Frontal cortex (tissue), 4 donors: Measurements from ENCODE around the gene AHSG. TPM values are rescaled to one million over a fixed set of nuclear protein-coding genes. Genes with fewer than 3 reads are reported as not detected.
"Not testable (repeated sequence)": the region's sequence is repeated elsewhere in the genome, so short reads cannot be mapped to it uniquely, and the experiment has no call there.

Source experiments
- DNase-seq, 2 donors: peaks; one replicate each; pipeline ENCODE4 v3.0.0; 2012; ENCODE audit warnings: low spot score in 2 of 2
- FAIRE-seq: peaks from 2 replicates; lab custom pipeline; 2012; peaks lifted over from hg19 to GRCh38; lab: Jason Lieb, UNC
- total RNA-seq: library from RNA; depleted of rRNA; stranded (reverse); fragments of >200 nt; gene quantifications from one replicate; pipeline ENCODE4 v1.2.3, GENCODE V29; 2014
- donor health status: control.
- donor health status: control.
- donor health status: control.

The AHSG gene
- total RNA-seq, 1 donor from 2014 or later: not detected

GRCh38 chr3:186614597-186615483 is 2.0 kb downstream of the AHSG start:
- FAIRE-seq (no peak), DNase-seq (peak; percentile 50 to 81)

GRCh38 chr3:186616299-186616617 is 3.4 kb downstream of the AHSG start:
- DNase-seq: no peak
- FAIRE-seq: no peak

GRCh38 chr3:186617036-186617946 is 4.4 kb downstream of the AHSG start:
- DNase-seq: peak; percentile 41 to 80
- no peak for FAIRE-seq

GRCh38 chr3:186618318-186618938 is 5.6 kb downstream of the AHSG start:
- DNase-seq (no peak), FAIRE-seq (no peak)

GRCh38 chr3:186619787-186620212 is 6.9 kb downstream of the AHSG start:
- FAIRE-seq: no peak

GRCh38 chr3:186620213-186621092 is 7.6 kb downstream of the AHSG start:
- no peak for FAIRE-seq
- DNase-seq: no peak

More at GRCh38 chr3:186619787-186620212, 6.9 kb downstream of the AHSG start:
- DNase-seq: no peak

DNA sequence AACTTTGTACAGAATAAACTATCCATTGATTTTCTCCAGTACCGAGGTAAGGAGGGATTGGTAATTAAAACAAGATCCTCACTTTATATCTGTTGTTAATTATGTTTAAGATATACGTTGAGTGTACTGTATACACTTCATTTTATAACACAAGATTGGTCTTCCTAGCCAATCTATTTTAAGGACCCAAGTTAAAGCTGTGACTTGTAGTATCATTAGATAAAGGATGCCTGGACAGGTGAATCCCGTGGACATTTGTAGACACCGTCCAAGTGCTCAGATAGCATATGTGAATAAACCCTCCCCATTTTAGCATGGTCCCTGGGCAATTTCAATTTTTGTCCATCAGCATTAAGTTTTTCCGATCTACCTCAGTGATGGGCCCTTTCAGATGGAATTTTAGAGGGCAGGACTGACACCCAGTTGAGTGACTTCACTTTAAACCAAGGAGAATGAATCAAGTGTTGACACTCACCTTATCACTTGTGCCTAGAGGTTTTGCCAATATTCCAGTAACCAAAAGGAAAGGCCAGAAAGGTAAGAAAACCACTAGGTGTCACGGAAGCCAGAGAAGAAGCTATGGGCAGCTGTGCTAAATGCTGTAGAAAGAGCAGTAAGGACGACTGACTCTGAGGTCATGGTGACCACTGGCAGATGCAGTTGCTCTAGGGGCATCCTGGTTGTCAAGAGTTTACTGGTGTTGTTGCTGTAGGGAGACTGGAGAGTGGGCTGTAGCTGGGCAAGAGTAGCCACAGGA is 9.2 kb downstream of the AHSG start:
- DNase-seq (no peak), FAIRE-seq (no peak)

DNA sequence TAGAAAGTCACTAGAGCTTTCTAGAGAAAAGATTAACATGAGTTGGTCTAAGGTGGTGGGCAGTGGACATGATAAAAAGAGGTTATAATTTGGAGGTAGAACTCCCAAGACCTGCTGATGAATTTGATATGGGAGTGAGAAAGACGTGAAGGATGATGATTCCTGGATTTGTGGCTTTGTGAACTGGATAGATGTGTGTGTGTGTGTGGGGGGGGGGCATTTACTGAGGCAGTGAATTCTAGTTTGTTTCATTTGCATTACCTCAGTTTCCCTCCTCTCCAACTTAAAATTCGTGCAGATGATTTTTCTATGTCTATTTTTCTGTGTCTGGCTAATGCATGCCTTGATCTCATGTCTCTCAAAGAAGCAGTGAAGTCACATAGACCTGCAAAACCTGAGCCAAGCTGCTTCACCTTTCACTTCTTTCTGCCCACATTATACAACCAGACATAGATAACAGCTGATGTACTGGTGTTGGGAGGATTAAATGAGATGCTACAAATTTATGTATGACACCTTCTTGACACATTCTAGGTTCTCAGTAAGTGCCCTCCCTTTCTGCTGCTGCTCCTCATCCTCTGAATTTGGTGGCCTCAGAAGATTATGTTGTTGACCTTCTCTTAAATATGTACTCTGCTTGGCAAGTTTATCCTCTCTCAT is 9.9 kb downstream of the AHSG start:
- FAIRE-seq: no peak
- no peak for DNase-seq

DNA sequence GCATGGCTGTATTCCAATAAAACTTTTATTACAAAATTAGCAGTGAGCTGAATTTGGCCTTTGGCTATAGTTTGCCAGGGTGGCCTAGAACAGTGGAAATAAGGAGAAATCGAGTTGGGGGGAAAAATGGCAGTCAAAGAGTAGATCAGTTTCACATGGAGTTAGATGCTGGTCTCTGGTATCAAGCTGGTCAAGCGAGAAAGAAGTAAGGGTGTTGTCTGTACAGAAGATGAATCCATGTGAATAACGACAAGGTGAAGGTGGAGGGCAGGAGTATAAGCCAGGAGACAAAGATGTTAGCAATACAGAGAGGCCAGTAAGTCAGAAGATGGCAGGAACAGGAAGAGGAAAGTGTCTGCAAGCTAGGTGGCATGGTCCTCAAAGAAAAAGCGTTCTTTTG is 11.7 kb downstream of the AHSG start:
- FAIRE-seq (no peak), DNase-seq (no peak)

DNA sequence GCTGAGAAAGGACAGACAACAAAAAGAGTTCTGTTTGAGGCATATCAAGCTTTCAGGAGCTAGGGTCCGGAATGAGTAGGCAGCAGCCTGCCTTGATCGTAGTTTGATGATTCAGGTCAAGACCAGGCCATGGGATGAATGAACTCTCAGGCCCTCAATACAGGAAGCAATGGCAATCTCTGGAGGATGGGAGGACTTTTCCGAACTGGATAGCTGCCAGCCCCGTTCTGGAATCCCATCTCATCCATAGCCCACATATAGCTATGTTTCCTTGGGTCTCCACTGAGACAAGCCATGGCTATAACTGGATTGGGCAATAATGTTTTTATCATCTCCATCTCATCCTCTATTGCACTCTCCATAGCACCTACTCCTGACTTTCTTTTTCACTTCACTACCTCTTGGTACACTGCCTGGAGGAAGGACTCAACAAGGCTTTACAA is 12.8 kb downstream of the AHSG start:
- FAIRE-seq (no peak), DNase-seq (no peak)

GRCh38 chr3:186626254-186626847 is 13.5 kb downstream of the AHSG start:
- DNase-seq (no peak), FAIRE-seq (no peak)

DNA sequence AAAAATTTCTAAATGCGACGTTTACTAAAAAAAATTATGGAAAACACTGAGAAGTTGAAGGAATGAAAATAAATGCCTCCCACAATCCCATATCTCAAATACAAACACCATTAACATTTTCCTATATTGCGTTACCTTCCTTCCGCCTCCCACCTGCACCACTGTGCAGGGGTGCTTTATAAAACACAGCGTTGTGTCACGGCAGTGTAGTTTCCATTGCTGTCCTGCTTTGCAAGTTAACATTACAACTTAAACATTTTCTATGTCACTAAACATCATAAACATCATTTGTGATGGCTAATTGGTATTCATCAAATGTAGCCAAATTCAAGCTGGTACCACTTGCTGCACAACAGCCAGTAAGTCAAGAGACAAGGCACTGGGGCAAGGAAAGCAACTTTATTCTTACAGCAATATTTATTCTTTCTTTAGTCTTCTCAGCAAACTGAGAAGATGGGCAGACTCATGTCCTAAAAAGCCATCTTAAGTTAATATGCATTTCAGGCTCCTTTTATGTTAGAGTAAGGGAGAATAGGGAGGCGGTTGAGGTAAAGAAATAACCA is 15.1 kb downstream of the AHSG start:
- no peak for FAIRE-seq
- DNase-seq: no peak

- DNase-seq (no peak), FAIRE-seq (no peak)
Observed at GRCh38 chr3:186628756-186629155, 15.9 kb downstream of the AHSG start.

- FAIRE-seq: no peak
- no peak for DNase-seq
Observed at GRCh38 chr3:186630950-186631641, 18.2 kb downstream of the AHSG start.

DNA sequence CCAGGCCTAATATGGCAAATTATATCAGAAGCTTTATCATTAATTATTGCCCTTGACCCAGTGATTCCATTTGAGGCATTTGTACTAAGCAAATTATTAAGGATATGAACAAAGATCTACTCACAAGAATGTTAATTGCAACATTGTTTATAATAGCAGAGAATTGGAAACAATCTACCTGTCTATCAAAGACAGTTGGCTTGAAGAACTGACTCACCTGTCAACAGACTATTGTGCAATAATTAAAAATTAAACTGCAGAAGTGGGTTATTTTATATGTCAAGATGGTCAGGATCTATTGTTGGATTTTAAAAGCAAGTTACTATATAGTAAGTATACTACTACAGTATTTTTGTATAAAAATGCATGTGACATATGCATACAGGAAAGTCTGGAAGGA is 20.6 kb downstream of the AHSG start:
- FAIRE-seq (no peak), DNase-seq (no peak)

DNA sequence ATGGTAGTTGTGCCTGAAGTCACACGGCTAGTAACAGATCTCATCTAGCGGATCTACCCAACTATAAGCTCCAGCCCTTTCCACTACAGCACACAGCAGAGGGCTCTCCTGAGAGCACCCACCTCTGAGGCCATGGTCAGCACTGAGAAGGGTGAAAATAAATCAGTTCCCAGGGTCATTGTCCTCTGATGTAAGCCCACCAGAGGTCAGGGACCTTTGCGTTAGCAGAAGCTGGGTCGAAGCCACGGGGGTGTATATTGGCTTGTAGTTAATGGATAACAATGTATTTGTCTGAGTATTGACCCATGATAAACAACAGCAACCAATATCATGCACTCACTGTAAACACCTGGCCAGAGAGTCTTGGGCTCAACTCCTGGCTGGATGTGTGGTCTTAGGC is 21.3 kb downstream of the AHSG start:
- FAIRE-seq: not testable (repeated sequence)

GRCh38 chr3:186635532-186635931 is 22.7 kb downstream of the AHSG start:
- FAIRE-seq (no peak), DNase-seq (no peak)

More for the DNA sequence above, 21.3 kb downstream of the AHSG start:
- not testable (repeated sequence) for DNase-seq
